Natural killer cell treated with Interleukin-12 subunit alpha and Interleukin-12 subunit beta and Interleukin-15 and Interleukin-18, amount 100 ng/mL, for 72 hours (primary cell): ENCODE results near the gene ABCC1. TPM values are rescaled to one million over a fixed set of nuclear protein-coding genes. Genes with fewer than 3 reads are reported as not detected.
"Not testable (repeated sequence)": the region's sequence is repeated elsewhere in the genome, so short reads cannot be mapped to it uniquely, and the experiment has no call there.

Experiments used
- ATAC-seq, 2 donors: fragments of 150-1000 bp; cut with Tn5 transposase in 1 of 2; sonication (Bioruptor Pico), chemical (Tn5 transposase) in 1 of 2; 2 replicates each; pipeline ENCODE4 v1.10.0; 2021
- DNase-seq: peaks from one replicate; pipeline ENCODE4 v3.0.0; 2022; ENCODE audit warnings: low spot score
- H3K27ac Mint-ChIP-seq, 2 donors: 1 replicate in 1 of 2; 2 replicates in 1 of 2; pipeline ENCODE4 v1.8.0; 2022; ENCODE audit warnings: mixed read lengths in 2 of 2, mild to moderate bottlenecking in 1 of 2, moderate library complexity in 1 of 2
- H3K27me3 Mint-ChIP-seq, 2 donors: 1 replicate in 1 of 2; 2 replicates in 1 of 2; pipeline ENCODE4 v1.8.0; 2022; ENCODE audit warnings: mixed read lengths in 2 of 2
- H3K36me3 Mint-ChIP-seq: one replicate; pipeline ENCODE4 v1.8.0; 2022; ENCODE audit warnings: mixed read lengths
- H3K4me1 Mint-ChIP-seq, 2 donors: 1 replicate in 1 of 2; 2 replicates in 1 of 2; pipeline ENCODE4 v1.8.0; 2022; ENCODE audit warnings: low read depth in 2 of 2, mixed read lengths in 2 of 2, mild to moderate bottlenecking in 1 of 2
- H3K4me3 Mint-ChIP-seq: one replicate; pipeline ENCODE4 v1.8.0; 2022; ENCODE audit warnings: mixed read lengths
- H3K9me3 Mint-ChIP-seq: 2 replicates; pipeline ENCODE4 v1.8.0; 2022; ENCODE audit warnings: mixed read lengths
- total RNA-seq, 2 donors: library from RNA; stranded (reverse); gene quantifications; one replicate each; pipeline ENCODE4 v1.2.3, GENCODE V29; 2022

Gene ABCC1
- total RNA-seq, 2 donors from 2014 or later, result 43.1 to 106 TPM

GRCh38 chr16:16158741-16159374 lies 209.4 kb downstream of the ABCC1 start:
- Mint-ChIP-seq H3K36me3 (peaks cover 4% of the 10 kb centered on the region), H3K4me1 (no peaks in the 10 kb centered on the region), H3K9me3 (peaks cover 10% of the 10 kb centered on the region), H3K4me3 (no peak overlapping the region), H3K27me3 (peaks cover 0 to 13% of the 10 kb centered on the region in 2 donors), H3K27ac (no peak overlapping the region)
- DNase-seq (no peak), ATAC-seq (no peak)

- Mint-ChIP-seq H3K27me3 (peaks cover 0 to 13% of the 10 kb centered on the region in 2 donors), H3K4me1 (no peaks in the 10 kb centered on the region), H3K9me3 (peaks cover 10% of the 10 kb centered on the region), H3K4me3 (no peak overlapping the region), H3K27ac (no peak overlapping the region), H3K36me3 (peaks cover 4% of the 10 kb centered on the region)
- no peak for ATAC-seq
- DNase-seq, result no peak
Measured at GRCh38 chr16:16159662-16160061, 210.2 kb downstream of the ABCC1 start.

DNA sequence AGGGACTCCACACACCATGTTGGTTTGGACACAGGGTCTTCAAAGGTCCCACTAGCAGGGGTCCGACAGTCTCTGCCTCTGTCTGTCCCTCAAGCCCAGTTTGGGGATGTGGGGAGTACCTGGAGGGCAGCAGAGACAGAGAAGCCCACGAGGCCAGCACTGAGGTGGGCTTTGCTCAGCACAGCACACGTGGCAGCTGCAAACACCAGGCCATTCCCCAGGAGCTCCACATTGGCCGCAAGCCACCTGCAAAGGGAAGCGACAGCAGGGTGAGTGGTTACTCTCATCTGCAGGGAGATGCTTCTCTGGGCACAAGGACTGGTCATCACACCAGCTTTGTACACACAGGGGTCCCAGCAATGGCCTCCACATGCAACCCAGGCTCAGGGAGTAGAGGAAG lies 211.9 kb downstream of the ABCC1 start:
- no peaks in the 10 kb centered on the region for H3K4me1 Mint-ChIP-seq
- no peak overlapping the region for H3K27ac Mint-ChIP-seq
- ATAC-seq (no peak), DNase-seq (no peak)
- H3K36me3 Mint-ChIP-seq, result peaks cover 4% of the 10 kb centered on the region
- peaks cover 0 to 6% of the 10 kb centered on the region in 2 donors for H3K27me3 Mint-ChIP-seq
- peaks cover 10% of the 10 kb centered on the region for H3K9me3 Mint-ChIP-seq
- no peak overlapping the region for H3K4me3 Mint-ChIP-seq

- DNase-seq, ATAC-seq, H3K36me3 Mint-ChIP-seq, H3K27ac Mint-ChIP-seq, H3K27me3 Mint-ChIP-seq, H3K4me3 Mint-ChIP-seq, H3K4me1 Mint-ChIP-seq: not testable (repeated sequence)
- H3K9me3 Mint-ChIP-seq, result peaks cover 10% of the 10 kb centered on the region
Measured at GRCh38 chr16:16161840-16162239, 212.4 kb downstream of the ABCC1 start.

DNA sequence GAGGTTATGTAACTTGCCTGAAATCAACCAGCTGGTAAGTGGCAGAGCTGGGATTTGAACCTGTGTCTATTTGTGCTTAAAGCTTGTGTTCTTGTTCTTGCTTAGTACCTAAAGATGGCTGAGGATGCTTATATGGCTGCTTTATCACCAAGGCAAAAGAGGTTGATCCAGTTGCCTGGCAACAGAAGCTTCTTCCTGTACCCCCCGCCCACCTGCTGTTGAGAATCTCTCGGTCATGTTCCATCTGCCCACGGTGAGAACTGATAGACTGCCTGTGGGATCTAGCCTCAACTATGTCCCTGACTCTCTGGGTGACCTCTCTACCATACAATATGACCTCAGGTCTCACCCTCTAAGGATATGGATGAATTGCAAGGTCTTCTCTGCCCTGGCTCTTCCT lies 213.2 kb downstream of the ABCC1 start:
- no peak overlapping the region for H3K27ac Mint-ChIP-seq
- no peak for DNase-seq
- no peak overlapping the region for H3K4me3 Mint-ChIP-seq
- H3K4me1 Mint-ChIP-seq, result no peaks in the 10 kb centered on the region
- peaks cover 4% of the 10 kb centered on the region for H3K36me3 Mint-ChIP-seq
- H3K27me3 Mint-ChIP-seq, result peaks cover 0 to 6% of the 10 kb centered on the region in 2 donors
- H3K9me3 Mint-ChIP-seq, result peaks cover 10% of the 10 kb centered on the region
- ATAC-seq, result no peak

GRCh38 chr16:16163109-16163508 lies 213.7 kb downstream of the ABCC1 start:
- Mint-ChIP-seq H3K36me3 (peaks cover 4% of the 10 kb centered on the region), H3K27me3 (peaks cover 0 to 6% of the 10 kb centered on the region in 2 donors), H3K27ac (no peak overlapping the region), H3K4me3 (no peak overlapping the region), H3K4me1 (no peaks in the 10 kb centered on the region), H3K9me3 (peaks cover 10% of the 10 kb centered on the region)
- DNase-seq, result no peak
- no peak for ATAC-seq

DNA sequence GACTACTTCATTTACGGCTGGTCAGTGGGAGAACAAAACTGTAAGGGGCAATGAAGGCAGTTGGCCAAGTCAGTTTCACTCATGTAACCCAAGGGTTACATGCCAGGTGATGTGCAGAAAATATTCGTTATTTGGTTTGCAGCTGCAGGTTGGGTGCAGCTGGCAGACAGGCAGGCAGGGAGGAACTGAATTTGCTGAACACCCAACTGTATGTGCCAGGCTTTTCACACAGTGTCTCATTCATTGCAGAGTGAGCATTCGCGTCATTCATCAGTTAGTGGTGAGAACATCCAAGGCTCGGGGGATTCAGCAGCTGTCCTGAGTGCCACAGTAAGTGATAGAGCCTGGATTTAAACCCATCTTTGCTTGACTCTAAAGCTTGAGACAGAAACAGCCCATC lies 214.2 kb downstream of the ABCC1 start:
- Mint-ChIP-seq H3K27me3 (peaks cover 0 to 4% of the 10 kb centered on the region in 2 donors), H3K36me3 (peaks cover 2% of the 10 kb centered on the region), H3K4me1 (no peaks in the 10 kb centered on the region), H3K27ac (no peak overlapping the region), H3K4me3 (no peak overlapping the region), H3K9me3 (peaks cover 5% of the 10 kb centered on the region)
- DNase-seq (no peak), ATAC-seq (no peak)

GRCh38 chr16:16164243-16164642 lies 214.8 kb downstream of the ABCC1 start:
- ATAC-seq (no peak), DNase-seq (no peak)
- Mint-ChIP-seq H3K27me3 (peaks cover 0 to 6% of the 10 kb centered on the region in 2 donors), H3K4me1 (no peaks in the 10 kb centered on the region), H3K4me3 (no peak overlapping the region), H3K9me3 (no peaks in the 10 kb centered on the region), H3K27ac (no peak overlapping the region), H3K36me3 (no peaks in the 10 kb centered on the region)

DNA sequence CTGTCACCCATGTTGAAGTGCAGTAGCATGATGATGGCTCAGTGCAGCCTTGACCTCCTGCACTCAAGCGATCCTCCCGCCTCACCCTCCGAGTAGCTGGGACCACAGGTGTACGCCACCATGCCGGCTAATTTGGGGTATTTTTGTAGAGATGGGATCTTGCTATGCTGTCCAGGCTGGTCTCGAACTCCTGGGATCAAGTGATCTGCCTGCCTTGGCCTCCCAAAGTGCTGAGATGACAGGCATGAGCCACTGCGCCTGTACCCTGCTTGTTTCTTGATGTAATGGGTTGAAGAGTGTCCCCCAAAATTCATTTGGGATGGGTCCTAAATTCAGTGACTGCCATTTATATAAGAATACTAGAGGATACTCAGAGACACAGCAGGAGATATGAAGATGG lies 216.7 kb downstream of the ABCC1 start:
- no peak for DNase-seq
- Mint-ChIP-seq H3K27me3 (peaks cover 0 to 6% of the 10 kb centered on the region in 2 donors), H3K9me3 (no peaks in the 10 kb centered on the region), H3K27ac (no peak overlapping the region), H3K4me3 (no peak overlapping the region), H3K36me3 (no peaks in the 10 kb centered on the region), H3K4me1 (no peaks in the 10 kb centered on the region)
- no peak for ATAC-seq

GRCh38 chr16:16166949-16167348 lies 217.5 kb downstream of the ABCC1 start:
- no peak overlapping the region for H3K27ac Mint-ChIP-seq
- H3K9me3 Mint-ChIP-seq, result no peaks in the 10 kb centered on the region
- H3K4me3 Mint-ChIP-seq, result no peak overlapping the region
- peak in 1 of 2 donors; percentile 11 for ATAC-seq
- peaks cover 0 to 3% of the 10 kb centered on the region in 2 donors for H3K27me3 Mint-ChIP-seq
- no peaks in the 10 kb centered on the region for H3K4me1 Mint-ChIP-seq
- H3K36me3 Mint-ChIP-seq, result no peaks in the 10 kb centered on the region
- DNase-seq, result no peak

GRCh38 chr16:16167927-16168326 lies 218.5 kb downstream of the ABCC1 start:
- no peaks in the 10 kb centered on the region for H3K9me3 Mint-ChIP-seq

DNA sequence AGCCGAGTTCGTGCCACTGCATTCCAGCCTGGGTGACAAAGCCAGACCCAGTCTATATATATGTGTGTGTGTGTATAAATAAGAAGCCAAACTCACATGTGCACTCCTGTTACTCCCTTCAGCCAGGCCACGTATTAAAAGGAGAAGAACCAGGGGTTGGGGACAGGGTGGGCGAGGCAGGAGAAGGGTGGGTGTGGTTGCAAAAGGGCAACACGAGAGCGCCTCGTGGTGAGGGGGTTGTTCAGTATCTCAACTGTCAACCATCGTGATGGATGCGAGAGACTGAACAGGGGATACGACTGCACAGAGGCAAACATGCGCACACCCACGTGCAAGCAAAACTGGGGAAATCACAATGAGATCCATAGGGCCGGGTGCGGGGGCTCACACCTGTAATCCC lies 219.0 kb downstream of the ABCC1 start:
- no peak for DNase-seq
- Mint-ChIP-seq H3K36me3 (no peaks in the 10 kb centered on the region), H3K27ac (no peak overlapping the region), H3K4me1 (no peaks in the 10 kb centered on the region), H3K4me3 (no peak overlapping the region), H3K9me3 (no peaks in the 10 kb centered on the region), H3K27me3 (peaks cover 0 to 2% of the 10 kb centered on the region in 2 donors)
- ATAC-seq, result no peak

More at GRCh38 chr16:16167927-16168326, 218.5 kb downstream of the ABCC1 start:
- Mint-ChIP-seq H3K4me1 (no peaks in the 10 kb centered on the region), H3K27me3 (peaks cover 0 to 2% of the 10 kb centered on the region in 2 donors), H3K27ac (no peak overlapping the region), H3K4me3 (no peak overlapping the region), H3K36me3 (no peaks in the 10 kb centered on the region)
- ATAC-seq, result no peak
- DNase-seq, result no peak

- Mint-ChIP-seq H3K36me3 (no peaks in the 10 kb centered on the region), H3K4me1 (no peaks in the 10 kb centered on the region), H3K27me3 (peaks cover 0 to 2% of the 10 kb centered on the region in 2 donors), H3K27ac (no peak overlapping the region), H3K9me3 (no peaks in the 10 kb centered on the region), H3K4me3 (no peak overlapping the region)
- no peak for DNase-seq
- no peak for ATAC-seq
Measured at GRCh38 chr16:16169615-16170014, 220.2 kb downstream of the ABCC1 start.

DNA sequence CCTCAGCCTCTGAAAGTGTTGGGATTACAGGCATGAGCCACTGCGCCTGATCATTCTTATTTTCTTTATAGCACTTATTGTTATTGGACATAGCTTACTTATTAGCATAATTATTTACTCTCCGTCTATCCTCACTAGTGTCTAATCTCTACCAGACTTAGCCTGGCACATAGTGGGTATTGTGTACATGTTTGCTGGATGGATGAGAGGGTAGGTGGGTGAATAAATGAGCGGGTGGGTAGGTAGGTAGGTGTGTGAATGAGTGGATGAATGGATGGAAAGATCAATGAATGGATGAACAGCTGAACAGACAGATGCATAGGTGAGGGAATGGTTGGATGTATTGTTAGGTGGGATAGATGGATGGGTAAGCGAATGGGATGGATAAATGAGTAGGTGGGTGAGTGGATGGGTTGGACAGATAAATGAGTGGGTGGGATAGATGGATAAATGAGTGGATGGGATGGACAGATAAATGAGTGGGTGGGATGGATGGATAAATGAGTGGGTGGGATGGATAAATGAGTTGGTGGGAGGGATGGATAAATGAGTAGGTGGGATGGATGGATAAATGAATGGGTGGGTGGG lies 222.0 kb downstream of the ABCC1 start:
- Mint-ChIP-seq H3K27me3 (peaks cover 0 to 2% of the 10 kb centered on the region in 2 donors), H3K4me3 (no peak overlapping the region), H3K36me3 (no peaks in the 10 kb centered on the region), H3K27ac (no peak overlapping the region), H3K4me1 (no peaks in the 10 kb centered on the region), H3K9me3 (no peaks in the 10 kb centered on the region)
- DNase-seq, result no peak
- ATAC-seq, result no peak
